ENCODE measurements around the gene CAMK1D. TPM values are rescaled to one million over a fixed set of nuclear protein-coding genes. Genes with fewer than 3 reads are reported as not detected.

CAMK1D gene
- total RNA-seq, 1 donor, result 11.2 TPM

DNA sequence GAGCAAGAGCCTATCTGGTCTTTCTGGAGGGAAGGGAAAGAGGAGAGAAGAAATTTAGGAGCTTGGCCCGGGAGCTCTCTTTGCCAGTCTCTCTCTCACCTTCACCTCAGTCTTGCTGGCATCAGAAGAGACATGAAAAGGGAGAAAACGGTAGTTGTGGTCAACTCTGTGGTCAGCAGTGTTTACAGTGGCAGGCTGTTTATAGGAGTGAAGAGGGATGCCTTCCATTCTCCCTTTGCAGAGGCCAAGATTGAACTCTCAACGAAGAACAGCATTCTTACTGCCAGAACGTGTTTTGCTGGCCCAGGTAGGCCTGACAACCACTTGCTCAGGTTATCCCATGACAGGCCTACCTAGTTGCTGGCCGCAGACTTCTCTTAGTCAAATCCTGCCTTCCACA lies 518.9 kb downstream of the CAMK1D start:
- DNase-seq (ENCODE audit: insufficient read length, low spot score, missing footprints), result no peak
- Histone ChIP-seq H3K9me3 (ENCODE audit: low read depth, low read length) (no peaks in the 10 kb centered on the region), H4K20me1 (ENCODE audit: insufficient read depth, low read length) (no peaks in the 10 kb centered on the region), H2AFZ (ENCODE audit: low read length) (no peak overlapping the region), H3K4me1 (ENCODE audit: insufficient read depth, low read length) (no peaks in the 10 kb centered on the region), H3K27me3 (ENCODE audit: insufficient read depth, low read length) (peaks cover 2% of the 10 kb centered on the region), H3K4me2 (ENCODE audit: insufficient read depth, low read length) (no peak overlapping the region), H3K36me3 (ENCODE audit: insufficient read depth, low read length) (no peaks in the 10 kb centered on the region), H3K4me3 (ENCODE audit: insufficient read depth, low read length) (no peak overlapping the region), H3K27ac (ENCODE audit: low read depth, low read length) (no peak overlapping the region), H3K79me2 (ENCODE audit: insufficient read depth, low read length) (no peaks in the 10 kb centered on the region)
- TF ChIP-seq, protein P1, sequence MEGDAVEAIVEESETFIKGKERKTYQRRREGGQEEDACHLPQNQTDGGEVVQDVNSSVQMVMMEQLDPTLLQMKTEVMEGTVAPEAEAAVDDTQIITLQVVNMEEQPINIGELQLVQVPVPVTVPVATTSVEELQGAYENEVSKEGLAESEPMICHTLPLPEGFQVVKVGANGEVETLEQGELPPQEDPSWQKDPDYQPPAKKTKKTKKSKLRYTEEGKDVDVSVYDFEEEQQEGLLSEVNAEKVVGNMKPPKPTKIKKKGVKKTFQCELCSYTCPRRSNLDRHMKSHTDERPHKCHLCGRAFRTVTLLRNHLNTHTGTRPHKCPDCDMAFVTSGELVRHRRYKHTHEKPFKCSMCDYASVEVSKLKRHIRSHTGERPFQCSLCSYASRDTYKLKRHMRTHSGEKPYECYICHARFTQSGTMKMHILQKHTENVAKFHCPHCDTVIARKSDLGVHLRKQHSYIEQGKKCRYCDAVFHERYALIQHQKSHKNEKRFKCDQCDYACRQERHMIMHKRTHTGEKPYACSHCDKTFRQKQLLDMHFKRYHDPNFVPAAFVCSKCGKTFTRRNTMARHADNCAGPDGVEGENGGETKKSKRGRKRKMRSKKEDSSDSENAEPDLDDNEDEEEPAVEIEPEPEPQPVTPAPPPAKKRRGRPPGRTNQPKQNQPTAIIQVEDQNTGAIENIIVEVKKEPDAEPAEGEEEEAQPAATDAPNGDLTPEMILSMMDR (IDR thresholded peaks at IDR 0.05; ENCODE audit: extremely low read depth, low read depth, low read length), result no peak

GRCh38 chr10:12869427-12869826 lies 520.1 kb downstream of the CAMK1D start:
- TF ChIP-seq, protein P1 (IDR thresholded peaks at IDR 0.05; ENCODE audit: extremely low read depth, low read depth, low read length), result no peak
- H3K4me2 ChIP-seq (ENCODE audit: insufficient read depth, low read length), result no peak overlapping the region
- H3K27ac ChIP-seq (ENCODE audit: low read depth, low read length), result no peak overlapping the region
- H3K4me1 ChIP-seq (ENCODE audit: insufficient read depth, low read length), result no peaks in the 10 kb centered on the region
- H2AFZ ChIP-seq (ENCODE audit: low read length), result no peak overlapping the region
- H3K79me2 ChIP-seq (ENCODE audit: insufficient read depth, low read length), result no peaks in the 10 kb centered on the region
- H3K27me3 ChIP-seq (ENCODE audit: insufficient read depth, low read length), result peaks cover 2% of the 10 kb centered on the region
- no peaks in the 10 kb centered on the region for H3K36me3 ChIP-seq (ENCODE audit: insufficient read depth, low read length)
- H3K9me3 ChIP-seq (ENCODE audit: low read depth, low read length), result no peaks in the 10 kb centered on the region
- H4K20me1 ChIP-seq (ENCODE audit: insufficient read depth, low read length), result no peaks in the 10 kb centered on the region
- no peak for DNase-seq (ENCODE audit: insufficient read length, low spot score, missing footprints)
- no peak overlapping the region for H3K4me3 ChIP-seq (ENCODE audit: insufficient read depth, low read length)

DNA sequence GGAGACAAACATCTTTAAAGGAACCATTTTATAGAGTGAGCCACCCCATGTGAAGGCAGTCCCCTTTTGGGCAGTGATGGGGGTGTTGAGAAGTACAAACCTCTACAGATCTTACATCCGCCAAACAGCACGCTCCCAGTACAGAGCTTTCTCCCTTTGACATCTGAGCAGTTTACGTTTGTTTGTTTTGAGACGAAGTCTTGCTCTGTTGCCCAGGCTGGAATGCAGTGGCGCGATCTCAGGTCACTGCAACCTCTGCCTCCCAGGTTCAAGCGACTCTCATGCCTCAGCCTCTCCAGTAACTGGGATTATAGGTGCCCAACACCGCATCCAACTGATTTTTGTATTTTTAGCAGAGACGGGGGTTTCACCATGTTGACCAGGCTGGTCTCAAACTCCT lies 523.2 kb downstream of the CAMK1D start:
- Histone ChIP-seq H2AFZ (ENCODE audit: low read length) (no peak overlapping the region), H4K20me1 (ENCODE audit: insufficient read depth, low read length) (no peaks in the 10 kb centered on the region), H3K27me3 (ENCODE audit: insufficient read depth, low read length) (peaks cover 2% of the 10 kb centered on the region), H3K4me2 (ENCODE audit: insufficient read depth, low read length) (no peak overlapping the region), H3K79me2 (ENCODE audit: insufficient read depth, low read length) (no peaks in the 10 kb centered on the region), H3K4me3 (ENCODE audit: insufficient read depth, low read length) (no peak overlapping the region), H3K9me3 (ENCODE audit: low read depth, low read length) (no peaks in the 10 kb centered on the region), H3K27ac (ENCODE audit: low read depth, low read length) (no peak overlapping the region), H3K4me1 (ENCODE audit: insufficient read depth, low read length) (no peaks in the 10 kb centered on the region), H3K36me3 (ENCODE audit: insufficient read depth, low read length) (no peaks in the 10 kb centered on the region)
- TF ChIP-seq, protein P1 (IDR thresholded peaks at IDR 0.05; ENCODE audit: extremely low read depth, low read depth, low read length), result no peak
- no peak for DNase-seq (ENCODE audit: insufficient read length, low spot score, missing footprints)

DNA sequence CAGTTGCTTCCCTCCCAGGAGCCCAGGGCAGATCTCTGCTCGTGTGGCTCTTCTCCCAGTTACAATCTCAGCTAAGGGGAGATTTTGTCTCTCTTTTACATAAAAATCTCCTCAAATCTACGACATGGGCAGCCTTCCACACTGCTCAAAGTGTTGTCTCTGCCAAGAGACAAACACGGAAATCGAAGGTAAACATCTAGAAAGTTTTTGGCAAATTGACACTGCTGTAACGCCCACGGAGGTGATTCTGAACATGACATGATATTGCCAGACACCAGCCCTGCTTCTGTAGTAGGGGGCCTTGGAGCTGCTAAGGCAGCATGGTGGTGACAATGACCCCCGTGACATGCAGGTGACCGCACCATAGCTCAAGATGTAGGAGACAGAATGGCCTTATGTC lies 523.8 kb downstream of the CAMK1D start:
- H3K27ac ChIP-seq (ENCODE audit: low read depth, low read length), result no peak overlapping the region
- no peak overlapping the region for H3K4me3 ChIP-seq (ENCODE audit: insufficient read depth, low read length)
- H3K9me3 ChIP-seq (ENCODE audit: low read depth, low read length), result no peaks in the 10 kb centered on the region
- TF ChIP-seq, protein P1 (IDR thresholded peaks at IDR 0.05; ENCODE audit: extremely low read depth, low read depth, low read length), result no peak
- no peaks in the 10 kb centered on the region for H4K20me1 ChIP-seq (ENCODE audit: insufficient read depth, low read length)
- no peak overlapping the region for H2AFZ ChIP-seq (ENCODE audit: low read length)
- DNase-seq (ENCODE audit: insufficient read length, low spot score, missing footprints), result peak; percentile 53
- H3K4me1 ChIP-seq (ENCODE audit: insufficient read depth, low read length), result no peaks in the 10 kb centered on the region
- H3K79me2 ChIP-seq (ENCODE audit: insufficient read depth, low read length), result no peaks in the 10 kb centered on the region
- H3K4me2 ChIP-seq (ENCODE audit: insufficient read depth, low read length), result no peak overlapping the region
- H3K27me3 ChIP-seq (ENCODE audit: insufficient read depth, low read length), result no peaks in the 10 kb centered on the region
- no peaks in the 10 kb centered on the region for H3K36me3 ChIP-seq (ENCODE audit: insufficient read depth, low read length)

Measured in osteoblast (primary cell).